Measurements from ENCODE around the gene ANTKMT.
A peak's percentile ranks its signal among the peaks of the same experiment; 100 is the strongest.

Gene ANTKMT, protein sequence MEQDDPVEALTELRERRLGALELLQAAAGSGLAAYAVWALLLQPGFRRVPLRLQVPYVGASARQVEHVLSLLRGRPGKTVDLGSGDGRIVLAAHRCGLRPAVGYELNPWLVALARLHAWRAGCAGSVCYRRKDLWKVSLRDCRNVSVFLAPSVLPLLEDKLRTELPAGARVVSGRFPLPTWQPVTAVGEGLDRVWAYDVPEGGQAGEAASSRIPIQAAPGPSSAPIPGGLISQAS

DNA sequence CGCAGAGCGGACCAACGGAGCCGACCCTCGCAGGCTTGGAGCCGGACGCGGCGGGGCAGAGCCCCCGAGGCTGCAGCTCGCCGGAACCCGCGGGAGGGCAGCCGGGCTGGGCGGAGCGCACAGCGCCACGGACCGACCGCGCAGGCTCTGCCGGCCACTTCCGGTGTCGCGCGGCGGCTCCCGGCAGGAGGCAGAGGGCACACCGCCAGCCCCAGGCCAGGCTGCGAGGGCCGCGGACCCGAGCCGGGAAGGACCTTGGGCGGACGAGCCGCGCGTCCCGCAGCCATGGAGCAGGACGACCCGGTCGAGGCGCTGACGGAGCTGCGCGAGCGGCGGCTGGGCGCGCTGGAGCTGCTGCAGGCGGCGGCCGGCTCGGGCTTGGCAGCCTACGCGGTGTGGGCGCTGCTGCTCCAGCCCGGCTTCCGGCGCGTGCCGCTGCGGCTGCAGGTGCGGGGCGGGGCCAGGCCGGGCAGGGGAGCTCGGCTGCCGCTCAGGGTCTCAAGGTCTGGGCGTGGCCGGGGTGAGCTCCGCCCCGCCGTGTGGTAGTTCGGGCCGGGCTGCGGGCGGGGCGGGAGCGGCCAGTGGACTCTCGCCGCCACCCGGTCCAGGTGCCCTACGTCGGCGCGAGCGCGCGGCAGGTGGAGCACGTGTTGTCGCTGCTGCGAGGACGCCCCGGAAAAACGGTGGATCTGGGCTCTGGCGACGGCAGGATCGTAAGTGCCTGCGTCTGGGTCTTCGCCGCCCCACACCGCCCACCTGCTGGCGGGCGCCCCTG, at the start of gene ANTKMT:
Gene ANTKMT (plus strand): TSS at position 157 of the 775 bp plus-strand sequence. CDS start 129 bp downstream, at position 286.
- DNase-seq (ENCODE audit: low read depth, low spot score), result peak; percentile 96

DNA sequence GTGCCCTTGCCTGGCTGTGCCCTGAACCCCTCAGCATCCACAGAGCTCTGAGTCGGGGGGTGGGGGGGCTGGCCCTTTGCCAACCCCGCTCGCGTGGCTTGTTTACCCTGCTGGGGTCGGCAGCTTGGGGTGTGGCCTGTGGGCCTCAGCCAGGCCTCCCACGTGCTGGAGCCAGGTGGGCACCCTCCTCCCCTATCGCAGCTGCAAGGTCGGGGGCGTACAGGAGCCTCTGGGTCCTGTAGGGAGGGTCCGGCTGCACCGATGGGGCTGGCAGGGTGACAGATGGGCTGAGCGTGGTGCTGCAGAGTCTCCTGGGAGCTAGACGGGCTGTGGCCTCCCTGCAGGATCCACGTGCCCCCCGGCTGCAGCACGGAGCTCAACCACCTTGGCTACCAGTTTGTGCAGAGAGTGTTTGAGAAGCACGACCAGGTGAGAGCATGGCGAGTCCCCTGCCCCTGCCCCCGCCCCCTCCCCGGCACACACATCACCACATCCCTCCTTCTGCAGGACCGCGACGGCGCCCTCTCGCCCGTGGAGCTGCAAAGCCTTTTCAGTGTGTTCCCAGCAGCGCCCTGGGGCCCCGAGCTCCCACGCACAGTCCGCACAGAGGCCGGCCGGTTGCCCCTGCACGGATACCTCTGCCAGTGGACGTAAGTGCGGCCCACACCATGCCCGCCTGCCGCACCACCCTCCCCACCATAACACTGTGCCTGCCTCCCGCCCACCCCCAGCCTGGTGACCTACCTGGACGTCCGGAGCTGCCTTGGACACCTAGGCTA, 49.4 kb upstream of the ANTKMT start:
- DNase-seq (ENCODE audit: low read depth, low spot score), result no peak

DNA sequence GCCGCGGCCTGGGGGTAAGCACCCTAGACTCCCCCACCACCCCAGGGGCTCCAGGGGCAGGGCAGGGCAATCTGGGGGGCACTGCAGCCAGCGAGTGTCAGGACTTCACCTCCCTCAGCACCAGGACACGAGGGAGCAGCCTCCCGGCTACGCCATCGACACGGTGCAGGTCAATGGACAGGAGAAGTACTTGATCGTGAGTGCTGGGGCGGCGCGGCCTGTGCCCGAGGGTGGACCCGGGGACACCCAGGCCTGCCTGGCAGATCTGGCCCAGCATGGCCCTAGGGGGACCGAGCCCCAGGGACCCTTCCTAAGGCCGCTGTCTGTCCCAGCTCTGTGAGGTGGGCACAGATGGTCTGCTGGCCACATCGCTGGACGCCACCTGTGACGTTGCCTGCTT, 48.6 kb upstream of the ANTKMT start:
- no peak for DNase-seq (ENCODE audit: low read depth, low spot score)

DNA sequence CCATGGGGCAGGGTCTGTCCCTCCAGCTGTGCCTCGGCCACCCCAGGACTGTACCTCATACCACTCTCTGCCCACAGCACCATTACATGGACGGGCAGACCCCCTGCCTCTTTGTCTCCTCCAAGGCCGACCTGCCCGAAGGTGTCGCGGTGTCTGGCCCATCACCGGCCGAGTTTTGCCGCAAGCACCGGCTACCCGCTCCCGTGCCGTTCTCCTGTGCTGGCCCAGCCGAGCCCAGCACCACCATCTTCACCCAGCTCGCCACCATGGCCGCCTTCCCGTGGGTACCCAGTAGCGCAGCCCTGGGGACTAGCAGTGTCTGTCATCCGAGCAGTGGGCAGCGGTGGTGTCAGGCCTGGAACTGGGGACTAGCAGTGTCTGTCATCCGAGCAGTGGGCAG, 48.1 kb upstream of the ANTKMT start:
- no peak for DNase-seq (ENCODE audit: low read depth, low spot score)

DNA sequence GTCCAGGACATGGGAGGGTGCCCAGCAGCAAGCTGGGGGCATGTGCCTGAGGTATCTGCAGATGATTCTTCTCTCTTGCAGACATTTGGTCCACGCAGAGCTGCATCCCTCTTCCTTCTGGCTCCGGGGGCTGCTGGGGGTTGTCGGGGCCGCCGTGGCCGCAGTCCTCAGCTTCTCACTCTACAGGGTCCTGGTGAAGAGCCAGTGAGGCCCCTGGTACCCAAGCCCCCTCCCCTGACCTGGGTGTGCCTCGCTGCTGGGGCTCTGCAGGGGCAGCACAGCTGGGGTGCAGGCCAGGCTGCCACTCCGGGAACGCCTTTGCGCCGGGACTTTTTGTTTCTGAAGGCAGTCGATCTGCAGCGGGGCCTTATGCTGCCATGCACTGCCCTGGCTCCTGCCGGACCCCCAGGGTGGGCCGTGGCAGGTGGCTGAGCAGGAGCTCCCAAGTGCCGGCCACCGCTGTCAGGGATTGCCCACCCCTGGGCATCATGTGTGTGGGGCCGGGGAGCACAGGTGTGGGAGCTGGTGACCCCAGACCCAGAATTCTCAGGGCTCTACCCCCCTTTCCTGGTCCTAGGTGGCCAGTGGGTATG, 47.5 kb upstream of the ANTKMT start:
- no peak for DNase-seq (ENCODE audit: low read depth, low spot score)

DNA sequence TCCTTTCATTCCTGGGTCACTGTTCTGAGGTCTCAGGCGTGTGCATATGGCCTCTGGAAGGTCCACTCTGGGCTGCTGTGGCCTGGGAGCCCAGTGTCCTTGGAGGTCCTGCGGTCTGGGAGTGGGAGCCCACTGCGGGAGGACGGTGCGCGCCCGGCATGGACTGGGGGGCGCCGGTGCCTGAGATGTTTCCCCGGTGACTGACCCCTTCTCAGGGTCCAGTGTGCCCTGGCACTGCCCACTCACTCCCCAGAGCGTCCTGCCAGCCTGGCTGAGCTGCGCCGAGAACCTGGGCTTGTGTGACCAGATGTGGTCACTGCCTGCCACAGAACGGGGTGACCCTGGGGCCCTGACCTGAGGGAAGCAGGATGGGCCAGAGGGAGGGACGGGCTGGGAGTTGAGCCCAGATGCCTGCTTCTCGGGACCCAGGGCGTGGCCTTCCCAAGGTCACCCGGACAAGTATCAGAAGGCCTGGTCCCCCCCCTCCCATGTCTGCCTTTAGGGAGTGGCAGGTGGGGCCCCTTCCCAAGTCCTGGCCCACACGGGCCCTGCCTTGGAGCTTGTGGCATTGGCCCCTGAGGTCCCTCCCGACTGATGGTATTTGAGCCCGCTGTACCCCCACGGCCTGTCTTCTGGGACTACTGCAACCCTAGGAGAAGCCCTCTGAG, 46.6 kb upstream of the ANTKMT start:
- no peak for DNase-seq (ENCODE audit: low read depth, low spot score)

DNA sequence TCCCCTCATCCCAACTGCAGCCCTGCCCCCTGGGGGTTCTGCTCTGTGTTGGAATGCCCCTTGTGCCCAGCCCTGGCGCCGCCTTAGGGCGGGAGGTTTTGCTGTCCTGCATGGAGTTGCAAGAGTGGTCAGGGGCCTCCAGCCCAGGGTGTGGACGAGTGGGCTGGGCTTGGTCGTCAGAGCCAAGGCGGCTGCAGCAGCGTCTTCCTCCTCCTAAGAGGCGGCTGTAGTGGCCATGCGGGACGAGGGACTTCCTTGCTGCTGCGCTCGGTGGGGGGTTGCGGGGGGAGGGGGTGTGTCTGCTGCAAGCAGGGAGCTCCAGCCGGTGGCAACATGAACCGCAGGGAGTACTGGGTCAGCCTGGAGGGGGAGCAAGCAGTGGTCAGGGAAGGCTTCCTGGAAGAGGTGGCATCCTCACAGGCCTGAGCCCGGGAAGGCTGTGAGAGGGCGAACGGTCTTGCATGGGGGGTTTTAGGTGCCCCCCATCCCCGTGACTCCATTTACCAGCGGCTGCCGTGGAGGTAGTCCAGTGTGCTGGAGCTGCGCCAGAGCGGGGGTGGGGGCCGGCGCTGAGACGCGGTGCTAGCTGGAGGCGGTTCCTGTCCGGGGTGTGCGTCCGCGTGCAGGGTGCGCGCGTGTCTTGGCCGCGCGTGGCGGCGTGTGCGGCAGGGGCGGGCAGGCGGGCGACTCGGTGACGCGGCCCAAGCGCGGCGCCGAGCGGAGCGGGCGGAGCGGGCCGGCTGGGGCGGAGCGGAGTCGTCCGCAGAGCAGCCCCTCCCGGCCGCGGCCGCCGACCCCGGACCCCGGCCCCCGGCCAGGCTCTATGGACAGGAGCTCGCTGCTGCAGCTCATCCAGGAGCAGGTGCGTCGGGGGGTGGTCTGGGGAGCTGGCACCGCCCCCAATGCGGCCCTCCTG, 45.7 kb upstream of the ANTKMT start, which contains the start of gene RHBDL1:
Gene RHBDL1 (plus strand): TSS at position 704 of the 916 bp plus-strand sequence. CDS start 120 bp downstream, at position 824.
- DNase-seq (ENCODE audit: low read depth, low spot score), result peak; percentile 66

DNA sequence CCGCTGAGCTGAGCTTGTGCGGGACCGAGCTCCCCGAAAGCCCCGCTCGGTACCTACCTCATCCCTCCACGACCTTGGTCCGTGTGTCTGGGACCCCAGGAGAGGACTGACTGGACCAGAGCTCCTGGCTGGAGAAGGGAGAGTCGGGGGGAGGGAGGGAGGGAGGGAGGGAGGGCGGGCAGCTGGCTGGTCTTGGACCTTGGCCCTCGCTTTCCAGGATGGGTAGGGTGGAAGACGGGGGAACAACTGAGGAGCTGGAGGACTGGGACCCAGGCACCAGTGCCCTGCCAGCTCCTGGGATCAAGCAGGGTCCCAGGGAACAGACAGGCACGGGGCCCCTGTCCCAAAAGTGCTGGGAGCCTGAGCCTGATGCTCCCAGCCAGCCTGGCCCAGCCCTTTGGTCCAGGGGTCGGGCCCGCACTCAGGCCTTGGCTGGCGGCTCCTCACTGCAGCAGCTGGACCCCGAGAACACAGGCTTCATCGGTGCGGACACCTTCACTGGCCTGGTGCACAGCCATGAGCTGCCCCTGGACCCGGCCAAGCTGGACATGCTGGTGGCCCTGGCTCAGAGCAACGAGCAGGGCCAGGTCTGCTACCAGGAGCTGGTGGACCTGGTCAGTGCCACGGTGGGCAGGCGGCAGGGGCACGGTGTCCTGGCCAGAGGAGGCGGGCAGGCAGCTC, 44.9 kb upstream of the ANTKMT start:
- no peak for DNase-seq (ENCODE audit: low read depth, low spot score)

DNA sequence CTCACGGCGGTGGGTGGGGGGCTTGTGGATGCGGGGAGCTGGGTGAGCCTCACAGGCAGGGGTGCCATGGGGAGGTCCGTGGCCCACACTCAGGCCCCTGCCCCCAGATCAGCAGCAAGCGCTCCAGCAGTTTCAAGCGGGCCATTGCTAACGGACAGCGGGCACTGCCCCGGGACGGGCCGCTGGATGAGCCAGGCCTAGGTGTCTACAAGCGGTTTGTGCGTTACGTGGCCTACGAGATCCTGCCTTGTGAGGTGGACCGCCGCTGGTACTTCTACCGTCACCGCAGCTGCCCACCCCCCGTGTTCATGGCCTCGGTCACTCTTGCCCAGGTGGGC, 44.4 kb upstream of the ANTKMT start:
- no peak for DNase-seq (ENCODE audit: low read depth, low spot score)

DNA sequence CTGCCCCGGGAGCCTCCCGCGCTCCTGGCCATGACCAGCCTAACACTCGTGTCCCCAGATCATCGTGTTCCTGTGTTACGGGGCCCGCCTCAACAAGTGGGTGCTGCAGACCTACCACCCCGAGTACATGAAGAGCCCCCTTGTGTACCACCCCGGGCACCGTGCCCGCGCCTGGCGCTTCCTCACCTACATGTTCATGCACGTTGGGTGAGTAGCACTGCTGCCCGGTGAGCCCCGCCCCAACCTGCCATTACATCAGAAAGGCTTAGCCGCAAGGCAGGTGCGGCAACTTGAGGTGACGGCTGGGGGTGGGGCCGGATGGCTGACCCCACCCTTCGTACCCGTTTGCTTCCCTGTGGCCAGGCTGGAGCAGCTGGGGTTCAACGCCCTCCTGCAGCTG, 44.0 kb upstream of the ANTKMT start:
- DNase-seq (ENCODE audit: low read depth, low spot score), result no peak

DNA sequence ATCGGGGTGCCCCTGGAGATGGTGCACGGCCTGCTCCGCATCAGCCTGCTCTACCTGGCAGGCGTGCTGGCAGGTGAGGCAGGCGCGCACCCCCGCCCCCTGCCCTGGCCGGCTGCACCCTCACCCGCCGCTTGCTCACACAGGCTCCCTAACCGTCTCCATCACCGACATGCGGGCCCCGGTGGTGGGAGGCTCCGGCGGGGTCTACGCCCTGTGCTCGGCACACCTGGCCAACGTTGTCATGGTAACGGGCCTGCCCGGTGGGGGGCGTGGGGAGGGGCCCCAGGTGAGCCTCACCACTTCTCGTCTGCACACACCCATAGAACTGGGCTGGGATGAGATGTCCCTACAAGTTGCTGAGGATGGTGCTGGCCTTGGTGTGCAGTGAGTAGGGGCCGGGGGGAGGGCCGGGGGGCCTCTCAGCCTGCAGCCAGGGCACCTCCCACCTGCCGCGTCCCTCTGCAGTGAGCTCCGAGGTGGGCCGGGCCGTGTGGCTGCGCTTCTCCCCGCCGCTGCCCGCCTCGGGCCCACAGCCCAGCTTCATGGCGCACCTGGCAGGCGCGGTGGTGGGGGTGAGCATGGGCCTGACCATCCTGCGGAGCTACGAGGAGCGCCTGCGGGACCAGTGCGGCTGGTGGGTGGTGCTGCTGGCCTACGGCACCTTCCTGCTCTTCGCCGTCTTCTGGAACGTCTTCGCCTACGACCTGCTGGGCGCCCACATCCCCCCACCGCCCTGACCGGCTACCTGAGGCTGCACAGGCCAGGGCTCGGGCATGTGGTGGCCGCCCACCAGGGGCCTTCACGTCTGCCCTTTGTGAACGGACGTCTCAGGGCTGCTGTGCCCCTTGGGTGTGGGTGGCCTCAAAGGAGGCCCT, 43.4 kb upstream of the ANTKMT start:
- no peak for DNase-seq (ENCODE audit: low read depth, low spot score)

DNA sequence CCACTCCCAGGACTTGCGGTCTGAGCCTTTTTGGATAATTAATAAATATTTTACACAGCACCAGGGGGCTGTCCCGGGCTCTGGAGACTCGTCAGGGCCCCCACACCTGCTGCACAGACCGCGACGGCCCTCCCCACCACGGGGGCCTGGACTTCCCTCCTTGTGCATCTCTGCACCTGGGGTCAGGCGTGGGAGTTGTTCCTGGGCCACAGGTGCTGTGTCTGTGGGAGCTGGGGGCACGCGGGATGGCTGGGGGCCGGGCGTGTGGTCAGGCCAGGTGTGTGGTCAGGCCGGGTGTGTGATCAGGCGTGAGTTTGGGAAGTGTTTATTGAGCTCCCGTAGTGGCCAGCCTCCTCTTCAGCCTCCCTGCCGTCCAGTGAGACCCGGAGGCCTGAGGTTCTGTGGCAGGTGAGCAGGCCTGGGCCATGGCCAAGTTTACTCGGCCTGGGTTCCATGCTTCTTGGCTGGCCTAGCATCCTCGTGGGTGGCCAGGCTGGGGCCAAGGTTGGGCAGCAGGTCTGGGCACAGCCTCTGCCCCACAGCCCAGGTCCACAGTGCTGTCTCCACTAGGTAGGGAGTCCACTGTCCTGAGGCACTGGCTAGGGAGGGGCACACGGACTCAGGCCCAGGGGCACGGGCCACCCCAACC, 42.6 kb upstream of the ANTKMT start:
- DNase-seq (ENCODE audit: low read depth, low spot score), result no peak

DNA sequence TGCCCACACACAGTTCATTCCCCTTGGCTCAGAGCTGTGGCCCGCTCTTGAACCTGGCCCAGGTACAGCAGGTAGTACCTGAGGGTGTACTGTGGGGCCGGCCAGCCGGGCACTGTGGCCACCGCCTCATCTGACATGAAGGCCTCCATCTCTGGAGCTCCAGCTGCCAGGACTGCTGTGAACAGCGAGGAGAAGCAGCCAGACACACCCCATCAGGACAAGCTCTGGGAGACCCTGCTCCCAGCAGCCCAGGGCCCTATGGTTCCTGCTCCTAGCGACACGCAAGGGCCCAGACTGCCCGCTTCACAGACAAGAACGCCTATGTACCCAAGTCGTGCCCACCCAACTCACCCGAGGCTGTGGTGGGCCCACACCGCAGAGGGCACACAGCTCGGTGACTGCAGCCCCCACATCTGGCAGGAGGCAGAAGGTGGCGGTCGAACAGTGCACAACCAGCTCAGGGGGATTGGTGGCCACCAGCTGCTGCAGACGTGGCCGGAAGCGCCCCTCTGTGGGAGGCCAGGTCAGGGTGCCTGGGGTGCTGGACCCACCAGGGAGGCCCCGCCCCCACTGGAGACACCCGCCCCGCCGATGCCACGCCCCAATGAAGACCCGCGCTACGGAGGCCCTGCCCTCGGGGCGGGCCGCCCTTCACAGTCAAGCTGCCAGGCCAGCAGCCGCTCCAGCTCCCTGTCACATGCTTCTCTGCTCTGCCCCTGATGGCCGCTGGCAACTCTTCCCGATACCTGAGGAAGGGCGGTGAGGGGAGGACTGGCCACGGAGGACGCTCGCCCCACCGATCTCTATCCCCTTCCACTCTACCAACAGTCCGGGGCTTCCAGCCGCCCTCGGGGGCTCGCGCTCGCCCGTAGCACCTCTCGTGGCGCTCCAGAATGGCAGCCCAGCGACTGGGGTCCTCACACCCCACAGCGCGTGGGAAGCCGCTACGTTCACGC, 41.8 kb upstream of the ANTKMT start:
- DNase-seq (ENCODE audit: low read depth, low spot score), result peak; percentile 82

DNA sequence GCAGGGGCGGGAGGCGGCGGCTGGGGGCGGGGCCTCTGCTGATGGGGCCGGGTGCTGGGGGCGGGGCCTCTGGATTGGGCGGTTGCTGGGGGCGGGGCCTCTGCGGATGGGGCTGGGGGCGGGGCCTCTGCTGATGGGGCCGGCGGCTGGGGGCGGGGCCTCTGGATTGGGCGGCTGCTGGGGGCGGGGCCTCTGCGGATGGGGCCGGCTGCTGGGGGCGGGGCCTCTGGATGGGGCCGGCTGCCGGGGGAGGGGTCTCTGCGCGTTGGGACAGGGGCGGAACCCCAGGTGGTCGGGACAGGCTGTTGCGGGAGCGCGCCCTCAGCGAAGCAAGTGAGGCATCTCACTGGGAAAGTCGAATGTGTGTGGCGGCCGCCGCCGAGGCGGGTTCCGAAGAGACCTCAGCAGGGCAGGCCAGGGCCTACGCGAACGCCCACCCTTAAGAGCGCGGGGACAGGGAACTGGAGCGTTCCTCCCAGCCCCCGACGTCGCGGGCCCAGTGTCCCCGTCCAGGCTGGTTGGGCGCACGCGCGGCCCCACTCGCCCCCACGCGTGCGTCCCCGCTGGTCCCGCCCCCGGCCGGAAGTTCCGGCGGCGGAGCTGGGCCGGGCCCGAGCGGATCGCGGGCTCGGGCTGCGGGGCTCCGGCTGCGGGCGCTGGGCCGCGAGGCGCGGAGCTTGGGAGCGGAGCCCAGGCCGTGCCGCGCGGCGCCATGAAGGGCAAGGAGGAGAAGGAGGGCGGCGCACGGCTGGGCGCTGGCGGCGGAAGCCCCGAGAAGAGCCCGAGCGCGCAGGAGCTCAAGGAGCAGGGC, 40.9 kb upstream of the ANTKMT start, which contains the start of gene STUB1:
Gene STUB1 (plus strand): TSS at position 597 of the 811 bp plus-strand sequence. CDS start 116 bp downstream, at position 713.
- DNase-seq (ENCODE audit: low read depth, low spot score), result peak; percentile 89

DNA sequence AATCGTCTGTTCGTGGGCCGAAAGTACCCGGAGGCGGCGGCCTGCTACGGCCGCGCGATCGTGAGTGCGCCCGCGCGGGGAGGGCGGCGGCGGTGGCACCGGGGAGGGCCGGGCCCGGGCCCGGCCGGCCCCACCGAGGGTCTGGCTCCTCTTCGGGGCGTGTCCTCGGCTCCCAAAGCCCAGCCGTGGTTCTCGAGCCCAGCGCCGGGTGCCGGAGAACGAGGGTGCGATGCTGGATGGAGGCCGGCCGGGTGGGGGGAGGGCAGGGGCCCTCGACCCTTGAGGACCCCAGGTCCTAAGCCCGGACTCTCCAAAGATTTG, 40.4 kb upstream of the ANTKMT start:
- no peak for DNase-seq (ENCODE audit: low read depth, low spot score)

DNA sequence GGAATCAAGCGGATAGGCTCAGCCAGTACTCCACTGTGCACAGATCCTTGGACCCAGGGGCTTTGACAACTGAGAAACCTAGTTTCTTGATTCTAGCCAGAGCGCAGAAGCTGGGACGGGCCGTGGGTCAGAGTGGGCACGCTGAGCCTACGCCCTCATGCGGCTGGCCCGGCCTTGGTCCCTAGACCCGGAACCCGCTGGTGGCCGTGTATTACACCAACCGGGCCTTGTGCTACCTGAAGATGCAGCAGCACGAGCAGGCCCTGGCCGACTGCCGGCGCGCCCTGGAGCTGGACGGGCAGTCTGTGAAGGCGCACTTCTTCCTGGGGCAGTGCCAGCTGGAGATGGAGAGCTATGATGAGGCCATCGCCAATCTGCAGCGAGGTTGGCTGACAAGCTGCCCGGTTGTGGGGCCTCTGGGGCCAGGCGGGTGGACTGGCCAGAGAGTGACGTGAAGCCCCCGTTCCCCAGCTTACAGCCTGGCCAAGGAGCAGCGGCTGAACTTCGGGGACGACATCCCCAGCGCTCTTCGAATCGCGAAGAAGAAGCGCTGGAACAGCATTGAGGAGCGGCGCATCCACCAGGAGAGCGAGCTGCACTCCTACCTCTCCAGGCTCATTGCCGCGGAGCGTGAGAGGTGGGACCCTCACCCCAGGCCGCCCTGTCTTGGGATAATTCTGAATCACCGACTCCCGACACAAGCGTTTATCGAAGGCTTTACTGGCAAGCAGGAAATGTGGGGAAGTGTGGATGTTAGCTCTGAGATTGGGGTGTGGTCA, 39.8 kb upstream of the ANTKMT start:
- no peak for DNase-seq (ENCODE audit: low read depth, low spot score)
